Measurements from ENCODE around the gene TBC1D5.
A peak's percentile ranks its signal among the peaks of the same experiment; 100 is the strongest.

Gene TBC1D5

DNA sequence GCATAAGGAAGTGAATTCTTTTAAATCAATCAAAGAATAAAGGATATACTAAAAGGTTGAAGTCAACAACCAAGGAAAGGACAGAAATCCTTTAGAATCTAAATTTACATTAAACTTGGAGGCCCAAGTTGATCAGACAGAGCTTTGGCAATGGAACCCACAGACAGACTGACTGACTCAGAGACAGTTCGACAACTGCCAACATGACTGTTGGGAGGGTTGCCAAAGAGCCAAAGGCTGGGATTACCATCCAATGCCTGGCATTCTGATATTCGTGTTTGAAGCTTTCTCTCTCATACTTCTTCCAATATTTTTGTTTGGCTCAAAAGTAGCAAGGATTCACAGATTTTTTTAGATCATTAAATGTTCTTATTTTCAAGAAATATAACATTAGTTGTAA is 451.5 kb downstream of the TBC1D5 start:
- DNase-seq (ENCODE audit: low read depth) = no peak

GRCh38 chr3:17288839-17289399 is 453.5 kb downstream of the TBC1D5 start:
- DNase-seq (ENCODE audit: low read depth) = no peak

DNA sequence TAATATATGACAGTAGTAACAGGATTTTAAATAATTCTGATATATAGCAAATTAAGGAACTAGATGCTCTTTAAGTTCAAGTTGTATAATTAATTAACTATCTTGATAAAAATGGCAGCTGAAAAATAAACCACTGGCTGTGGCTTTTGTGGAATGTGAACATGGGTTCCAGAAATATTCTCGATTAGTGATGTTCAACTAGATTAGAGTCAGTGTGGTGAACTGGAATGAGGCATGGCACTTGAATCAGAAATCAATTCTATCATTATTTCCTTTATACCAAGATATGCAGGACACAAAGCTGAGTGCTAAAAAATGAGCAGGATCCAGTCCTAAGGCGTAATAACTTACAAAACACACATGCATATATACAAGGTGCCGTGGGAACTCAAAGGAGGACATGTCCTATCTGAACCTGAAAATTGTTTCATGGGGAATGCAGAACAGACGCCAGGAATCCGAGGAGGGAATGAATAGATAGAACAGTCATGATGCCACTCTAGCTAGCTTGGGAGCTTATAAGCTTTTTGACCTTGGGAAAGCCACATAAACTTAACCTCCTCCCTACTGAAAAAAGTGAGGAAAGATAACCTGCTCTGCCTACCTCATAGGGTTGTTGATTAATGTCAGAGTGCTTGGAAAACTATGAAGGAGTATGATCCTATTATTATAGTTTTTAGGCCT is 455.3 kb downstream of the TBC1D5 start:
- no peak for DNase-seq (ENCODE audit: low read depth)

DNA sequence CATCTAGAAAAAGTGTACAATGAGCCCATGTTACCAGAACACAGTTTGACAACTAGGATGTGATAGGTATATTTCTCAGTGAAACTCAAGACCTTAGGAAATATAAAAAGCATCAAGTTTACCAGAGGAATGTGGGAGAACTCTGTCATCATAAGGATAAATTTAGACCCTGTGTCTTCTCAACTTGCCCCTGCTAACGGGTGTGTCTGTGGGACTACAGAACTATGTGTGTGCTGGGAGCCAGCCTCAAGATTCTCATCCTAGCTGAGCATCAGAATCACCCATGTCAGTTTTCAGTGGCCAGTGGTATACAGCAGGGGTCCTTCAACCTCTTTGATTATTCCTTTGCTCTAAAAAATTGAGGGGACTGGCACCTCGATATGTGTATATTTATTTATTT is 464.4 kb downstream of the TBC1D5 start:
- DNase-seq (ENCODE audit: low read depth) = no peak

DNA sequence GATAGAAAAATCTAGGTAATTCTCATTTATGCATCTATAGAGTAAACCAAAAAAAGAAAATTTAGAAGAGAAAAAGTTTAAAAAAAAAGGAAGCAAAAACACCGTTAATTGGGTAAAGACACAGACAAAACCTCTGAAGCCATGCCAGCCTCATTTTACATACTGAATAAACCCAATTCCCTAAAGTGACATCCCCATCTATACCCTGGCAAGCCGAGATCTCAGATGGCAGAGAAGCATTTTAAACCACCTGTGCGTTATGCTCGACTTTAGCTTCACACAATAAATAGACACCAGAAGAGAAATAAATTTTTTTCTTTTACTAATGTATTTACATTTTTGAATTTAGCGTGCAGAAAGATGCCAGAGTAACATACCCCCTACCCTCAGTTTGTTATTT is 475.6 kb downstream of the TBC1D5 start:
- no peak for DNase-seq (ENCODE audit: low read depth)

- no peak for DNase-seq (ENCODE audit: low read depth)
These were observed 480.6 kb downstream of the TBC1D5 start for GRCh38 chr3:17261627-17262369.

GRCh38 chr3:17260257-17260656 is 482.2 kb downstream of the TBC1D5 start:
- no peak for DNase-seq (ENCODE audit: low read depth)

GRCh38 chr3:17259685-17260084 is 482.7 kb downstream of the TBC1D5 start:
- no peak for DNase-seq (ENCODE audit: low read depth)

- no peak for DNase-seq (ENCODE audit: low read depth)
These were observed 483.5 kb downstream of the TBC1D5 start for GRCh38 chr3:17258823-17259436.

- DNase-seq (ENCODE audit: low read depth) = no peak
These were observed 485.2 kb downstream of the TBC1D5 start for GRCh38 chr3:17257269-17257668.

DNA sequence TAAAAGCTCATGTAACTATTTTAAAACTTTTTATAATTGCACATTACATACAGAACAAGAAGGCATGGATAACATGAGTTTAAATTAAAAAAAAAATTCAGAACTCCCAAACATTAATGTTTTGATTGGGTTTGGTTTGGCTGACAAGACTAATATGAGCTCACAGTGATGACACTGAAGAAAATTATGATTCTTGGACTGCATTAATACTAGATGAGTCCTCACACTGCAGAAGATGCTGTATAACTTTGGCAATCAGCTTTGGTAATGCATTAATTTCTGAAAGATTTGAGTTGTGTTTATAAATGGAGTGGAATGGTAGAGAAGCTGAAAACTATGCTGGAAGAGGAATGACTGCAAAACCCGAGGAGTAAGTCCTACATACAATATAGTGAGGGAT is 498.8 kb downstream of the TBC1D5 start:
- DNase-seq (ENCODE audit: low read depth) = no peak

GRCh38 chr3:17239417-17239816 is 503.0 kb downstream of the TBC1D5 start:
- DNase-seq (ENCODE audit: low read depth) = no peak

DNA sequence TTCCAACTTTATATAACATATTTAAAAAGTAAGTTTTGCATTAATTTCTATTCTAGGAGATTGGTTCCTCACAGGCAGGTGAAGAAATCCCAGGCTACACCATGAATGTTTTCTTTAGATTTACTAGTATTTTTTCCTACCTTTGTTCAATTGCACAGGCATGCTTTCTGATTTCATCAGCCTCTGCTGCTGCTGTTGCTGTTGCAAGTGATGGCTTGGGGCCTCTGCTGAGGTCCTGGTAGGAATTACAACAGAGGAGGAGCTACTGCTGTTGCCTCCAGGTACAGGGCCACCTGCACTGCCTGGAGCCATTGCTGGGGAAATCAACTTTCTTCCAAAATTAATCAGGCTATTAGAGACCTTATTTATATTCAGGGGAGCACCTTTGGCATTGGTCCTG is 504.4 kb downstream of the TBC1D5 start:
- DNase-seq (ENCODE audit: low read depth) = no peak

DNA sequence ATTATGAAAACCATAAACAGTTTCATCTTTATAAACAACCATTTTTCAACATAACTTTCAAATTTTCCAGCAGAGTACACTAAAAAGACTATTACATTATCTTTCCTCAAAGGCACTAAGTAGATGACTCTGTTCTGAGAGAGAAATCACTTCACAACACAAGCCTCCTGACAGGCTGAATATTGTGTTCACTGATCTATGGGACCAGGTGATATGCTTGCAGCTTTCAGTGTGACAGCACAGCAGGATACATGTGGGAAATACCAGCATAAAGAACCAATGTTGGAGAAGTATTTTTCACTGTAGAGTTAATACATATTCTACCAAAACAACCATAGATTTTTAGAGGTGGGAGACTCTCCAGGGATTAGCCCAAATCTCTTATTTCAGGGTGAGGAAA is 507.1 kb downstream of the TBC1D5 start:
- no peak for DNase-seq (ENCODE audit: low read depth)

GRCh38 chr3:17234382-17234781 is 508.0 kb downstream of the TBC1D5 start:
- DNase-seq (ENCODE audit: low read depth) = no peak

DNA sequence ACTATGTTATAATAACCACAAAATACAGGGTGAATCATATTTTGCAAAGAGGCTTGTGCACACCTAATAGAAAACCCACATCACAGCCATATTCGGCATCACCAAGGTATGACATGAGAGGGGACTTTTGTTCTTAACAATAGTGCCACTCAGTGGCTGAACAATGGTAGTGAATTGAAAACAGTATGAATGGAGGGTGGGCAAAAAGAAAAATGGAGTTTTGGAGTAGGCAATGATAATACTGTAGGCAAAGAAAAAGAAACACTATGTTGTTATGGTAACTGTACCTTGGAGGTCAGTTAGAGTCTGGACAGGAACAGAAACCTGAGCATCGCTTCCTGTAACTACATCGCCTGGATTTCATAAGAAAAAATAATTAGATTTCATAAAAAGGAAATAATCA is 509.0 kb downstream of the TBC1D5 start:
- DNase-seq (ENCODE audit: low read depth) = peak; percentile 5

GRCh38 chr3:17232442-17232841 is 510.0 kb downstream of the TBC1D5 start:
- DNase-seq (ENCODE audit: low read depth) = no peak

- DNase-seq (ENCODE audit: low read depth) = no peak
These were observed 510.7 kb downstream of the TBC1D5 start for GRCh38 chr3:17231537-17232261.

DNA sequence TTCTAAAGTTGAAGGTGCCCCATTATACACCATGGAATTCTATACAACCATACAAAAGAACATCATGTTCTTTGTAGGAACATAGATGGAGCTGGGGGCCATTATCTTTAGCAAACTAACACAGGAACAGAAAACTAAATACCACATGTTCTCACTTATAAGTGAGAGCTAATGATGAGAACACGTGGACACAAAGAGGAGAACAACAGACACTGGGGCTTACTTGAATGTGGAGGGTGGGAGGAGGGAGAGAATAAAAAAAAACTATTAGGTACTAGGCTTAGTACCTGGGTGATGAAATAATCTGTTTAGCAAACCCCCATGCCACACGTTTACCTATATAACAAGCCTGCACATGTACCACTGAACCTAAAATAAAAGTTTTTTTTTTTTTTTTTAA is 515.0 kb downstream of the TBC1D5 start:
- no peak for DNase-seq (ENCODE audit: low read depth)

- DNase-seq (ENCODE audit: low read depth) = no peak
These were observed 520.9 kb downstream of the TBC1D5 start for GRCh38 chr3:17221529-17221928.

GRCh38 chr3:17219593-17219992 is 522.8 kb downstream of the TBC1D5 start:
- no peak for DNase-seq (ENCODE audit: low read depth)

DNA sequence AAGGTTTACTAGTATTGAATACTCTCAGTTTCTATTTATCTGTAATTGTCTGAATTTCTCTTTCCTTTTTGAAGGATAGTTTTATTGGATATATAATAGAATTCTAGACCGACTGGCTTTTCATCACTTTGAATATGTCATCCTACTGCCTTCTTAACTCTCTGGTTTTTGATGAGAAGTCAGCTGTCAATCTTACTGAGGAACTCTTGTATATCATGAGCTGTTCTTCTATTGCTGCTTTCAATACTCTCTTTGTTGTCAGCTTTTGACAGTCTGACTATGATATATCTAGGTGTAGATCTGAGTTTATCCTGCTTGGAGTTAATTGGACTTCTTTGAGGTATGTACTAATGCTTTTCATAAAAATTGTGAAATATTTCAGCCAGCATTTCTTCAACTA is 523.8 kb downstream of the TBC1D5 start:
- no peak for DNase-seq (ENCODE audit: low read depth)

Data from T-helper 22 cell (primary cell).